NCI-H69 (cell line): ENCODE results near the gene CADM2.
A peak's percentile ranks its signal among the peaks of the same experiment; 100 is the strongest.
"Not testable (repeated sequence)": the region's sequence is repeated elsewhere in the genome, so short reads cannot be mapped to it uniquely, and the experiment has no call there.

ENCODE experiments used
- DNase-seq: peaks from one replicate; lab custom pipeline; 2025; lab: John Stamatoyannopoulos, UW

CADM2 gene

GRCh38 chr3:85077018-85077417, 118.2 kb downstream of the CADM2 start:
- DNase-seq = no peak

- DNase-seq = peak; percentile 66
Observed at GRCh38 chr3:85081191-85081906, 122.6 kb downstream of the CADM2 start.

GRCh38 chr3:85090495-85090894, 131.7 kb downstream of the CADM2 start:
- no peak for DNase-seq

- no peak for DNase-seq
Observed at GRCh38 chr3:85100316-85100715, 141.5 kb downstream of the CADM2 start.

GRCh38 chr3:85102781-85103180, 144.0 kb downstream of the CADM2 start:
- no peak for DNase-seq

GRCh38 chr3:85110393-85110792, 151.6 kb downstream of the CADM2 start:
- no peak for DNase-seq

GRCh38 chr3:85120879-85121278, 162.1 kb downstream of the CADM2 start:
- DNase-seq = no peak

- DNase-seq = not testable (repeated sequence)
Observed at GRCh38 chr3:85132864-85133263, 174.1 kb downstream of the CADM2 start.

GRCh38 chr3:85133691-85134420, 175.1 kb downstream of the CADM2 start:
- DNase-seq = not testable (repeated sequence)

- DNase-seq = no peak
Observed at GRCh38 chr3:85142626-85143025, 183.8 kb downstream of the CADM2 start.

GRCh38 chr3:85148036-85148435, 189.2 kb downstream of the CADM2 start:
- DNase-seq = peak; percentile 34

GRCh38 chr3:85151555-85151954, 192.8 kb downstream of the CADM2 start:
- DNase-seq = no peak

- not testable (repeated sequence) for DNase-seq
Observed at GRCh38 chr3:85153279-85153678, 194.5 kb downstream of the CADM2 start.

- no peak for DNase-seq
Observed at GRCh38 chr3:85159376-85159775, 200.6 kb downstream of the CADM2 start.

GRCh38 chr3:85161544-85161943, 202.8 kb downstream of the CADM2 start:
- DNase-seq = peak; percentile 39

- DNase-seq = peak; percentile 14
Observed at GRCh38 chr3:85162905-85163304, 204.1 kb downstream of the CADM2 start.

- DNase-seq = no peak
Observed at GRCh38 chr3:85164436-85164835, 205.6 kb downstream of the CADM2 start.

GRCh38 chr3:85167576-85167975, 208.8 kb downstream of the CADM2 start:
- DNase-seq = no peak

GRCh38 chr3:85170646-85171045, 211.9 kb downstream of the CADM2 start:
- DNase-seq = no peak

GRCh38 chr3:85171976-85172375, 213.2 kb downstream of the CADM2 start:
- DNase-seq = peak; percentile 35

- DNase-seq = no peak
Observed at GRCh38 chr3:85176799-85177198, 218.0 kb downstream of the CADM2 start.

- DNase-seq = no peak
Observed at GRCh38 chr3:85182975-85183752, 224.4 kb downstream of the CADM2 start.

- DNase-seq = no peak
Observed at GRCh38 chr3:85185495-85185894, 226.7 kb downstream of the CADM2 start.
